ENCODE measurements around the gene KRTAP19-6. TPM values are rescaled to one million over a fixed set of nuclear protein-coding genes. Genes with fewer than 3 reads are reported as not detected.

KRTAP19-6 gene, protein sequence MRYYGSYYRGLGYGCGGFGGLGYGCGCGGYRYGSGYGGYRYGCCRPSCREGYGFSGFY
- not detected in 2 replicates for total RNA-seq

GRCh38 chr21:30541764-30542163, at the start of gene KRTAP19-6:
Gene KRTAP19-6 (minus strand): TSS chr21:30541864. CDS start chr21:30541833, 31 bp downstream.

DNA sequence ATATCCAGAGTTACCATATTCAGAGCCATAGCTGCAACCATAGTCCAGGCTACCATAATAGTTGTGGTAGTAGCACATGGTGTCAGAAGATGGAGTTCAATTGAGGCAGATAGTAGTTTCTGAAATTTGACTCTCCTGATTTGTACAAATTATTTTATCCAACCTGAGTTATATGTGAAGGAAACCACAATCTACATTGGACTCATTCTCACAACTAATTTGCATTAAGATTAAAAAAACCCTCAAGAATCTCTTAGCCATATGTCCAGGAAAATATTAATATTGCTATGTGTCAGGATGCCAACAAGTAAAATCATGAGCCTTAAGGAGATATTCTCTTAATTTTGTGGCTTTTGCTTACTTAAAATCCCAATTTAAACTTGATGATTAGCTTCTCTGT, 48.6 kb upstream of the KRTAP19-6 start, which contains the start of gene KRTAP22-2:
Gene KRTAP22-2 (minus strand): TSS at position 101 of the 400 bp plus-strand sequence.

DNA sequence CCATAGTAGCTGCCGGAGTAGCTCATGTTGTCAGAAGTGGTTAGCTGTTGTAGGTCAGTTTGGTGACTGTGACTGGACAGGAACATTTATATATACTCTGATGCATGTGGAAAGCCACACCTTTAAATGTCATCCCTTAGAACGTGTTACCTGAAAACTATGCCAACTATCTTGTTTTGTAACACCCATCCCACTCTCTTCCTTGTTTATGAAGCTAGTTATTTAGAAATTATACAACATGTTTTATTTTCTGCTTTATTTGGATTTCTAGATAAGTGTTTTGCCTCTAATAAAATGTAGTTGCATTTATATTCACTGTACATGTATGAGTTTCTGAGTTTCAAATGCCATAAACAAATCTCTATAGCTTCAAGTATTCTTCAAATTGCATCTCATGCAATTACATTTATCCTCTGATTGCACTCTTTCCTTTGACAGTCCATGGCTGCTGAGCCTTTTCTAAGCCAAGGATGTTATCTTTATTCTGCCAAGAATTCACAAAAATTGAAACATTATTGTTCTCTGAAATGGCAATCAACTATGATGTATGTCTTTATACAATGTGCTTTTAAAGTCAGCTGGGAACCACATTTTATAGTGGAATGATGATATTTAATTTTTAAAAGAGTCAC, 19.7 kb upstream of the KRTAP19-6 start, which contains the start of gene KRTAP19-7:
Gene KRTAP19-7 (minus strand): TSS at position 51 of the 632 bp plus-strand sequence. CDS start 25 bp downstream, at position 26.

GRCh38 chr21:30502041-30502440, 39.6 kb downstream of the KRTAP19-6 start, which contains the start of gene KRTAP19-5:
Gene KRTAP19-5 (minus strand): TSS chr21:30502141. CDS start chr21:30502090, 51 bp downstream.

DNA sequence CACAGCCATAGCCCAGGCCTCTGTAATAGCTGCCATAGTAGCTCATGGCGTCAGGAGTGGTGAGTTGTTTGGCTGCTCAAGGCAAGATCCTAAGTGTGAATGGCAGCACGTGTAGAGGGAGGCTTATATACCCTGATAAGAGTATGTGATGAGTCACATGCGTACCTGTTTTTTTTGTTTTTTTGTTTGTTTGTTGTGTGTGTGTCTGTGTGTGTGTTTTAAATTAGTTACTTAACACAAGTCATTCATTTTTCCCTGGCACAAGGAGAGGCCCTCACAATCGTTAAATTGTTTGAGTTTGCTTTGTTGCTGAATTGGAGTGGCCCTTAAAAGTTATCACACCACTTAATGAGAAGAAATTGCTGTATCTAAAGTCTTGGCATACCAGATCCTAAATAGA, 44.6 kb downstream of the KRTAP19-6 start, which contains the start of gene KRTAP19-4:
Gene KRTAP19-4 (minus strand): TSS at position 101 of the 400 bp plus-strand sequence. CDS start 55 bp downstream, at position 46.

DNA sequence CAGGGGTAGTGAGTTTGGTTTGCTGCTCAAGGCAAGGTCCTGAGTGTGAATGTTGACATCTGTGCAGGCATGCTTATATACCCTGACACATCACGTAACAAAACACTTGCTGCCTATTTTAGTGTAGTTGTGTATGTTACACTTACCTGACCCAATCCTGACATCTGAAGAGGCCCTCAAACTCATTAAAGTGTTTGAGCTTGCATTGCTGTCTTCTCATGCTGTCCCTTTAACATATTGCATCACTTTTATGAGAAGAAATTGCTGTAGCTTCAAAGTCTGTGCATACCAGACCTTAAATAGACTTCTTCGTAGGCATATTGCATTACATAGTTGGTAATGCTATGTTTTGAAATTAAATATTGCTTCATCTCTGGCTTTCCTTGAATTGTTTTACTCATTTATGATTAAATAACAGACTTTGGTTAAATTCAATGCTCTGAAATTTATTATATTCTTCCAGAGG, 49.7 kb downstream of the KRTAP19-6 start, which contains the start of gene KRTAP19-3:
Gene KRTAP19-3 (minus strand): TSS at position 51 of the 466 bp plus-strand sequence. CDS start 56 bp downstream, outside the sequence.

Small RNA genes lying within 50 kb of the gene (small RNA-seq; reads per million reads assigned to genes)
- gene AP000567.1, result not detected
- not detected for gene KRTAP19-10P
- gene KRTAP19-11P, result not detected
- gene KRTAP19-9P, result not detected
- gene KRTAP22-2, result not detected

Other genes starting within 250 kb of the KRTAP19-6 start
- not detected in 2 replicates for gene KRTAP26-1, start 221.5 kb downstream of the KRTAP19-6 start, total RNA-seq
- not detected in 2 replicates for gene KRTAP27-1, start 204.2 kb downstream of the KRTAP19-6 start, total RNA-seq
- gene KRTAP23-1, start 193.3 kb downstream of the KRTAP19-6 start, total RNA-seq, result not detected in 2 replicates
- gene KRTAP13-2, start 169.6 kb downstream of the KRTAP19-6 start, total RNA-seq, result not detected in 2 replicates
- gene KRTAP13-1, start 145.8 kb downstream of the KRTAP19-6 start, total RNA-seq, result not detected in 2 replicates
- gene KRTAP13-3, start 115.9 kb downstream of the KRTAP19-6 start, total RNA-seq, result not detected in 2 replicates
- not detected in 2 replicates for gene KRTAP13-4, start 111.6 kb downstream of the KRTAP19-6 start, total RNA-seq
- not detected in 2 replicates for gene KRTAP15-1, start 101.6 kb downstream of the KRTAP19-6 start, total RNA-seq
- not detected in 2 replicates for gene KRTAP19-1, start 61.5 kb downstream of the KRTAP19-6 start, total RNA-seq
- gene KRTAP19-2, start 54.4 kb downstream of the KRTAP19-6 start, total RNA-seq, result not detected in 2 replicates
- gene KRTAP19-3, start 49.9 kb downstream of the KRTAP19-6 start, total RNA-seq, result not detected in 2 replicates
- not detected in 2 replicates for gene KRTAP19-4, start 44.7 kb downstream of the KRTAP19-6 start, total RNA-seq
- not detected in 2 replicates for gene KRTAP19-5, start 39.7 kb downstream of the KRTAP19-6 start, total RNA-seq
- gene KRTAP19-7, start 19.4 kb upstream of the KRTAP19-6 start, total RNA-seq, result not detected in 2 replicates
- gene KRTAP22-2, start 48.5 kb upstream of the KRTAP19-6 start, total RNA-seq, result not detected in 2 replicates
- not detected in 2 replicates for gene KRTAP6-3, start 50.6 kb upstream of the KRTAP19-6 start, total RNA-seq
- not detected in 2 replicates for gene KRTAP6-2, start 57.0 kb upstream of the KRTAP19-6 start, total RNA-seq
- not detected in 2 replicates for gene KRTAP22-1, start 59.2 kb upstream of the KRTAP19-6 start, total RNA-seq
- gene KRTAP6-1, start 72.1 kb upstream of the KRTAP19-6 start, total RNA-seq, result not detected in 2 replicates
- gene KRTAP20-1, start 74.6 kb upstream of the KRTAP19-6 start, total RNA-seq, result not detected in 2 replicates
- not detected in 2 replicates for gene KRTAP20-4, start 78.8 kb upstream of the KRTAP19-6 start, total RNA-seq
- gene KRTAP20-2, start 93.3 kb upstream of the KRTAP19-6 start, total RNA-seq, result not detected in 2 replicates
- gene KRTAP20-3, start 101.0 kb upstream of the KRTAP19-6 start, total RNA-seq, result not detected in 2 replicates
- gene KRTAP21-3, start 176.9 kb upstream of the KRTAP19-6 start, total RNA-seq, result not detected in 2 replicates
- not detected in 2 replicates for gene KRTAP21-2, start 205.4 kb upstream of the KRTAP19-6 start, total RNA-seq
- not detected in 2 replicates for gene KRTAP21-1, start 213.6 kb upstream of the KRTAP19-6 start, total RNA-seq

All from vein endothelial cell (primary cell).